Muscle of leg (tissue), 11 donors: ENCODE results near the gene RERE. TPM values are rescaled to one million over a fixed set of nuclear protein-coding genes. Genes with fewer than 3 reads are reported as not detected.

Experiments used
- DNase-seq: peaks from one replicate; pipeline ENCODE4 v3.0.0; 2013
- H3K27ac ChIP-seq: one replicate; pipeline ENCODE4 v1.5.1; 2013; ENCODE audit warnings: mild to moderate bottlenecking, low read length, control low read depth
- H3K27me3 ChIP-seq: one replicate; pipeline ENCODE4 v1.6.1; 2013; ENCODE audit warnings: low read length; ENCODE audit not compliant: control insufficient read depth, insufficient read depth
- H3K36me3 ChIP-seq: one replicate; pipeline ENCODE4 v1.6.1; 2013; ENCODE audit warnings: low read length; ENCODE audit not compliant: control insufficient read depth, insufficient read depth
- H3K4me1 ChIP-seq: one replicate; pipeline ENCODE4 v1.6.1; 2013; ENCODE audit warnings: low read length; ENCODE audit not compliant: control insufficient read depth, insufficient read depth
- H3K4me3 ChIP-seq: one replicate; pipeline ENCODE4 v1.5.1; 2013; ENCODE audit warnings: low read length, control low read depth
- H3K9me3 ChIP-seq: replicated peaks from 2 replicates; pipeline ENCODE4 v1.6.1; 2013; ENCODE audit warnings: low read depth, low read length; ENCODE audit not compliant: control insufficient read depth
- WGBS: methylation state at CpG from one replicate; pipeline ENCODE4 v1.1.5; 2013; ENCODE audit warnings: missing lambda C conversion rate; ENCODE audit not compliant: insufficient coverage; 5-methylcytosine and 5-hydroxymethylcytosine counted together
- polyA plus RNA-seq, 8 donors: library from polyadenylated mRNA; unstranded; fragments of 120-200 nt; gene quantifications; one replicate each; pipeline versions ENCODE4 v1.2.1 to v1.2.3, GENCODE V29; 2013; ENCODE audit warnings: inconsistent platforms in 1 of 8, low replicate concordance in 1 of 8; ENCODE audit not compliant: insufficient read length in 8 of 8, insufficient read depth in 1 of 8
- total RNA-seq: library from RNA; stranded (reverse); fragments of 120-200 nt; gene quantifications from one replicate; pipeline ENCODE4 v1.2.4, GENCODE V29; 2013

Gene RERE
- total and polyA plus RNA-seq, 9 donors = 63.7 to 102 (median 82.8) TPM

DNA sequence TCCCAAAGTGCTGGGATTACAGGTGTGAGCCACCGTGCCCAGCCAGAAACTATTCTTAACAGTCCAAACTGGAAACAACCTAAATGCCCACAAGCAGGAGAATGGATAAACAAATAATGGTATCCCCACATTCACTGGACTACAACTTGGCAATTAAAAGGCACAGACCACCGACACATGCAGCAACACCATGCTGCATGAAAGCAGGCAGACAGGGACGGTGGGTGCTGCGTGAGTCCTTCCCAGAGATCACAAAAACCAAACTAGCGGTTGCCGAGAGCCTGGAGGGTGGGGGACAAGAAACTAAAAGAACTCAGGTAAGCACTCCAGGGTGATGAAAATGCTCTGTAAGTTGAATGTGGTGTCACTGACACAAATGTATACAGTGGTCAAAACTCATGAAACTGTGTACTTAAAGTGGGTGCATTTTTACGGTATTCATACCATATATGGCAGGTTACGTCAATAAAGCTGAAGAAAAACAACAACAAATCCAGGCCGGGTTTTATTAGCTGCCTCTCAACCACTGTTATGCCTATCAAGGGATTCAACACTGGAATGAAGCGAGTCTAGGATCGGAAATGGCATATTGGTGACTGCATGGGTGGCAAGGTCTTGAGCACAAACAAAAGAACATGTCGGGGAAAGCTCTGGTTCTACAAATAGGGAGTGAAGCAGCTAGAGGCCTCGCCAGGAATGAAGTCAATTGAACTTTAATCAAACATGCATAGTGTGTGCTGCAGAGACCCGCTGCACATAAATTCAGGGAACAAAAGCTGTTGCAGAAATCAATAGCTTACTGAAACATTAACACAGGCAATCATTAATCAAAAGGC, 447.2 kb downstream of the RERE start:
- Histone ChIP-seq H3K4me1 (peaks cover 68% of the 10 kb centered on the region), H3K4me3 (no peak overlapping the region), H3K27me3 (no peaks in the 10 kb centered on the region), H3K9me3 (no peaks in the 10 kb centered on the region), H3K27ac (peak overlapping the region; percentile 94), H3K36me3 (peaks cover 20% of the 10 kb centered on the region)
- DNase-seq = peak; percentile 71
- WGBS = 25% methylated on average over 4 of the region's 14 CpGs

DNA sequence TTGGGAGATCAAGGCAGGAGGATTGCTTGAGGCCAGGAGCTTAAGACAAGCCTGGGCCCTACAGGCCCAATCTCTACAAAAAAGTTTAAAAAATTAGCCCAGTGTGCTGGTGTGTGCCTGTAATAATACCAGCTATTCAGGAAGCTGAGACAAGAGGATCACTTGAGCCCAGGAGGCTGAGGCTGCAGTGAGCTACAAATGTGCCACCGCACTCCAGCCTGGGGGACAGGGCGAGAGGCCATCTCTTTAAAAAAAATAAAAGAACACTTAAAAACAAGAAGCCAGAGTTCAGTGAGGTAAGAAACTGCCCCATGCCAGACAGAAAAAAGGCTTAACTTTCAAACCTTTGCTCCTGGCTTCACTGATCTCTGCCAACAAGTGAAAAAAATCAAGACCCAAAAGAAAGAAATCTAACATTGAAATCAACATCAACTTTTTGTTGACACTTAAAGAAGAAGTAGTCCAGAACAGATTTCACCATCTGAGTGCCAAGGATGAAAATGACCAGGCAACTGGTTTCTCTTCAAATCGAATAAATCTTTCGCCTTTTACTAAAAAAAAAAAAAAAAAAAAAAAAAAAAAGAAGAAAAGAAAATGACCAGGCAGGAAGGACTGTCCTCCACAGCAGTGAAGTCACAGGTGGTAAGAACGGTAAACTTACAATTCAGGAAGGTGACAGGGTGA, 448.3 kb downstream of the RERE start:
- H3K9me3 ChIP-seq = no peaks in the 10 kb centered on the region
- no peak overlapping the region for H3K27ac ChIP-seq
- no peaks in the 10 kb centered on the region for H3K27me3 ChIP-seq
- H3K36me3 ChIP-seq = peaks cover 26% of the 10 kb centered on the region
- no CpG with 5 or more reads among the region's 5 CpGs for WGBS
- no peak for DNase-seq
- no peak overlapping the region for H3K4me3 ChIP-seq
- H3K4me1 ChIP-seq = peaks cover 68% of the 10 kb centered on the region

DNA sequence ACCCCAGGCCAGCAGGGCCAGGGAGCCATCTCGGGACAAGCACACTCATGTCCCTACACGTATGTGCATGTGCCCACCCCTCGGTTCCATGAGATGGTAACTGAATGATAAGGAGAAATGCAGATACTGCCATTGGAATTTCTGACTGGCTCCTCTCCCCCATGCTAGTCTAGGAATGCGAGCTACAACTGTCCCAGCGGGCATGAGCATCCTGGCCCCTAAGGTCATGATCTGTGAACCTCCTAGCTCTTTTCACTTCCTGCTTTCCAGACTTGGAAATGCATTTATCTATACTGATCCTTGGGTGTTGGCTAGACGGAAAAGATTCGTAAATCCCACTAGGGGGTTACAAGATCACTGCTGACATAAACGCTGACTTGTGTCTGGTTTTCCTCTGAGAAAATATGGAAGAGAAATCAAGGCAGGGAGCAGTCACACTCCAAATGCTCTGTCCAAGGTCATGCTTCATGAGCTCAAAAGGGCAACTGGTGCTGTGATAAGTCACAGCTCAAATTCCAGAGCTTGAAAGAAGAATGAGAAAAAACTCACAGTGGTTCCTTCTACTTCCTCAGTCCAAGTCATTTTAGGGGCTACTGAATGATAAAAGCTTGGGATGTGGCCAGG, 449.8 kb downstream of the RERE start:
- H3K36me3 ChIP-seq = peaks cover 39% of the 10 kb centered on the region
- no peak for DNase-seq
- no peak overlapping the region for H3K4me3 ChIP-seq
- no peak overlapping the region for H3K27ac ChIP-seq
- no peaks in the 10 kb centered on the region for H3K27me3 ChIP-seq
- peaks cover 68% of the 10 kb centered on the region for H3K4me1 ChIP-seq
- WGBS = 62% methylated on average over 2 of the region's 8 CpGs
- no peaks in the 10 kb centered on the region for H3K9me3 ChIP-seq

DNA sequence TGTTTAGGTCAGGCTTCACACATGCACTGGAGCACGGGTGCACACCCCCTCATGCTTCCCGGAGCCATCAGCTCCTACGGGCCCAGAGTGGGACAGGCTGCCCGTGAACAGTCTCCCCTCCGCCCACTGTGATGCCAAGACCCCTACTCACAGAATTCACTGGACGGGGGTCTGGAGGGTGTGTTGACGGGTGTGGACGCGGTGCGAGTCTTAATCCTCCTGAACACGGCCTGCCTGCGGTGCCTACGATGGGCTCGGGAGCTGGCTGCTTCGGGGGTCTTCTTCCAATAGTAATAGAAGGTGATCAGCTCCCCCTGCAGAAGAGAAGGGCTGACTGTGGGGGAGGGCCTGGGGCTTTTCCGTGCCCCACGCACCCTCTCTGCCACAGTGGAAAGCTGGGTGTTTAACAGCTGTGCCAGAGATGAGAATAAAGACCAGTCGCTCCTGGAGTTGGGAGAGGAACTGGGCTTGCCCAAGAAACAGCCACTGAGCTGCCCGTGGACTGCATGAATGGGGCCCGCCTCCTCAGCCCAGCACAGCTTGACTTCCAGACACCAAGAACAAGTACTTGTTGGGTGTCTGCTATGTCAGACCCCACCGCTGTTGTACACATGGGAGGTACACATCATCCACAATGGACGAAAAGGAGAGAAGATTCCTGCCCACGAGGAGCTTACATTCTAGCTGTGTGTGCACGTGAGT, 451.6 kb downstream of the RERE start:
- Histone ChIP-seq H3K4me1 (peaks cover 50% of the 10 kb centered on the region), H3K9me3 (no peaks in the 10 kb centered on the region), H3K4me3 (no peak overlapping the region), H3K27ac (no peak overlapping the region), H3K27me3 (no peaks in the 10 kb centered on the region), H3K36me3 (peaks cover 53% of the 10 kb centered on the region)
- 87% methylated on average over 18 of the region's 24 CpGs for WGBS
- no peak for DNase-seq

DNA sequence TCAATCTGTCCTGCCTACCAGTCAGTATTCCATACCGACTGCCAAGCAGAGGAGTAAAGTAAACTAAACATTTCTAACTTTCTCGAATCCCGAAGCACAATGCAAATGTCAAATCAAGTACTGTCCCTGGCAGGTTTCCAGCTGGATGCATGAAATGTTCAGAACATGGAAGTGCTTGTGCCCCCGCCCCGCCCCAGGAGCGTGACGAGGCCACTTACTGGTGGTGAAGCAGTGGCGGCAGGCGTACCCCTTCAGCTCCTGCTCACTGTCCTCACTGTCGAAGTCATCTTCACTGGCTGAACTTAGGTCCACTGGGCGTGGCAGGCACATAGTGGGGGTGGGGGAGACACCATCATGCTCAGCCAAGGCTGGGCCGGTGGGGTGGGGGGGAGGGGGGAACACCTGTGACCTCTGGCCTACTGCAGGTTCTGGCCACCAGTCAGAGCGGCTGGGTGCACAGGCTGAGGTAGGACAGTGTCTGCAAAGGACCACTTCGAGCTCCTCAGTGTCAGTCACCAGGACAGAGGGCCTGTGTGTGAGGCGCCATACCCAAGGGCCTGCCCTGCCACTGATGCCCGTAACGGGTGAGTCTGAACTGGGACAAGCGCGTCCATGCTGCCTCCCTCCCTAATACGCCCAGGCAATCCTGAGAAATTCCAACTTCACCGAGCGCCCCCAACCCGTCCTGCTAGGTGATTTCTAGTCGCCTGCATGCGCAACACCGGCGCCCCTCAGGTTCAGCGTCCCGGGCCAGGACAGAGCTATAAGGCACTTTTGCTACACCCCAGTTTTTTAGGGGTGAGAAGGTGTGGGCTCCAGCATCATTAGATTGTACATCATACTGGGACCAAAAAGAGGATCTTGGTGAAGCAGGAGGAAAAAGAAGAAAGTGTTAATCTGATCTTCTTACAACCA, 452.7 kb downstream of the RERE start:
- H3K27ac ChIP-seq = no peak overlapping the region
- H3K27me3 ChIP-seq = no peaks in the 10 kb centered on the region
- no peaks in the 10 kb centered on the region for H3K9me3 ChIP-seq
- H3K4me1 ChIP-seq = peaks cover 40% of the 10 kb centered on the region
- no peak overlapping the region for H3K4me3 ChIP-seq
- 71% methylated on average over 13 of the region's 29 CpGs for WGBS
- DNase-seq = no peak
- peaks cover 61% of the 10 kb centered on the region for H3K36me3 ChIP-seq

DNA sequence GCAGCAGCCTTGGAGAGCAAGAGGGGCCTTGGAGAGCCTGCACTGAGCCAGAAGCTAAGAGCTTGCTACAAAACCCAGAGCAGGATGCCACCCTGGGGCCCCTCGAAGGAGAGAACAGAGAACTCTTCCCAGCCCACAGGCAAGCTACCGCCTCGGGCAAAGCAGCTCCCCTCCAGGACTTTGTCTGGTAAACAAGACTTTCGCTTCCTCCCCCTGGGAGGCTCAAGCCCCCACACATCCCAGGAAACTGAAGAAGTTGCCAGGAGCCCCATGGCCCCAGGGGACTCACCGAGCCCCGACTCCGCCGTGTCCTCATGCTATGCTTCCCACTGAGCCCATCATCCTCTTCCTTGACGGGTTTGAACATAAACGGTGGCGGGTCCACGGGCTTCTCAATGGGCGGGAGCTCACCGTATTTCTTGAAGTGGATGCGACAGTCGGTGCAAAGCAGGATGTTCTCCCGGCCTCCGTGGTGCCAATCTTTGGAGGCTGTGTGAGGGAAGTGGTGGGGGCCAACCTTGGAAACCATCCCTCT, 453.6 kb downstream of the RERE start:
- Histone ChIP-seq H3K4me1 (peaks cover 40% of the 10 kb centered on the region), H3K4me3 (no peak overlapping the region), H3K9me3 (no peaks in the 10 kb centered on the region), H3K27me3 (no peaks in the 10 kb centered on the region), H3K36me3 (peaks cover 71% of the 10 kb centered on the region), H3K27ac (no peak overlapping the region)
- no peak for DNase-seq
- 53% methylated on average over 13 of the region's 18 CpGs for WGBS

DNA sequence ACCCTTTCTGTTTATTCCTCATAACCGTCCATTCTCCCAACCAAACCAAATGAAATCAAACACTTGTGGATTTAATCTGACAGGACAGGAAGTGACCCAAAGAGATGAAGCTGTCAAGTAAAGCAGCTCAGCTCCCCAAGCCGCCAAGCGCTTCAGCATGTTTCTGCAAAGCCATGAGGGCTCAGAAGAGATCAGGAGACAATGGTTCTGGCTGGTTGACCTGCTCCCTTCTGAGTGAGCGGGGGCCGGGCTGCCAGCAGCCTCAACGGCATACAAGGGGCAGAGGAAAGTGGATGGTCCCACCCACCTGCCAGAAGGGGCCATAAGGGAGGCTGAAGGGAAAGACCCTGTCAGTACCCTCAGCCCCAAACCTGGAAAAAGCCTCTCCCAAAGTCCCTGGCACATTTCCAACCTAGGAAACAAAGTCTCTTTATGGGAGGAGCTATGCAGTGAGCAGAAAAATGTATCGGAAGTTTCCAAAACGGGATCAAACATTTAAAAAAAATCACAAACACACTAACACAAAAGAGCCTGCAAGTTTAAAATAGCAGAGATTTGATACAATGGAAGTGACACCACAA, 454.2 kb downstream of the RERE start:
- no peak overlapping the region for H3K27ac ChIP-seq
- peaks cover 76% of the 10 kb centered on the region for H3K36me3 ChIP-seq
- WGBS = 40% methylated on average over 5 of the region's 8 CpGs
- peaks cover 40% of the 10 kb centered on the region for H3K4me1 ChIP-seq
- no peak for DNase-seq
- H3K9me3 ChIP-seq = no peaks in the 10 kb centered on the region
- no peaks in the 10 kb centered on the region for H3K27me3 ChIP-seq
- H3K4me3 ChIP-seq = no peak overlapping the region

DNA sequence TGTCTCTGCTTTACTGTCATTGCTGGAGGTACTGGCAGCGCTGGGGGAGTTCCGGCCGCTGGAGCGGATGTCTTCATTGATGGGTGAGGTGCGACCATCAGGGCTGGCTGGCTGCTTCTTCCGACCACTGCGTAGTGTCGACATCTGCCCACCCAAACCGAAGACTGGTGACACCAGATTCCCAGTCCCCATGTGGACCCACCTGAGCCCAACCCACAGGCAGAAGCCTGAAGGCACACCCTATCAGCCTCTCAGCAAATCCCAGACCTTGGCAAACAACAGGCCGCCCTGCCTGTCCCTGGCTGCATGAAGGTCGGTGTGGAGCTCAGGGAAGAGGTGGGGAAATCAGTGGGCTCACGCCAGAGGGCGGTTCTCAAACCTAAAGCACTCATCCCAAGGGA, 454.7 kb downstream of the RERE start:
- no peak for DNase-seq
- Histone ChIP-seq H3K9me3 (no peaks in the 10 kb centered on the region), H3K27ac (no peak overlapping the region), H3K27me3 (no peaks in the 10 kb centered on the region), H3K4me3 (no peak overlapping the region), H3K36me3 (peaks cover 82% of the 10 kb centered on the region), H3K4me1 (peaks cover 36% of the 10 kb centered on the region)
- 89% methylated on average over 10 of the region's 13 CpGs for WGBS
